H9 (cell line): ENCODE measurements around the gene SRC. TPM values are rescaled to one million over a fixed set of nuclear protein-coding genes. Genes with fewer than 3 reads are reported as not detected.

Source experiments
- DNase-seq: peaks from one replicate; pipeline ENCODE4 v3.0.0-alpha.2; 2017
- H2AFZ ChIP-seq: one replicate; pipeline ENCODE4 v1.6.1; 2013; ENCODE audit warnings: mild to moderate bottlenecking, low read length, control low read depth, moderate library complexity
- H2AK5ac ChIP-seq: 2 replicates; pipeline ENCODE4 v1.6.1; 2013; ENCODE audit warnings: low read length, control low read depth, mixed read lengths; ENCODE audit not compliant: insufficient read length
- H2BK120ac ChIP-seq: one replicate; pipeline ENCODE4 v1.6.1; 2013; ENCODE audit warnings: low read depth, mild to moderate bottlenecking, low read length, control low read depth, inconsistent platforms; ENCODE audit not compliant: poor library complexity, severe bottlenecking
- H2BK12ac ChIP-seq: 2 replicates; pipeline ENCODE4 v1.6.1; 2013; ENCODE audit warnings: low read length, control low read depth, mixed read lengths, low read depth; ENCODE audit not compliant: insufficient read length
- H2BK15ac ChIP-seq: 2 replicates; pipeline ENCODE4 v1.6.1; 2013; ENCODE audit warnings: low read depth, low read length, control low read depth
- H2BK20ac ChIP-seq: one replicate; pipeline ENCODE4 v1.6.1; 2013; ENCODE audit warnings: low read depth, mild to moderate bottlenecking, low read length, control low read depth, inconsistent platforms; ENCODE audit not compliant: poor library complexity, severe bottlenecking
- H2BK5ac ChIP-seq: 2 replicates; pipeline ENCODE4 v1.6.1; 2013; ENCODE audit warnings: low read length, control low read depth, mixed read lengths; ENCODE audit not compliant: insufficient read length
- H3K14ac ChIP-seq: 2 replicates; pipeline ENCODE4 v1.6.1; 2013; ENCODE audit warnings: low read length, control low read depth; ENCODE audit not compliant: insufficient read depth
- H3K18ac ChIP-seq: 2 replicates; pipeline ENCODE4 v1.6.1; 2013; ENCODE audit warnings: low read depth, mild to moderate bottlenecking, mixed read lengths, low read length, control low read depth; ENCODE audit not compliant: insufficient read length
- H3K23ac ChIP-seq: 2 replicates; pipeline ENCODE4 v1.6.1; 2013; ENCODE audit warnings: low read length, control low read depth, mixed read lengths, low read depth; ENCODE audit not compliant: insufficient read length
- H3K23me2 ChIP-seq: 2 replicates; pipeline ENCODE4 v1.6.1; 2013; ENCODE audit warnings: low read depth, mild to moderate bottlenecking, mixed read lengths, low read length, control low read depth; ENCODE audit not compliant: insufficient read length, poor library complexity, severe bottlenecking
- H3K27ac ChIP-seq: 2 replicates; pipeline ENCODE4 v1.5.1; 2013; ENCODE audit warnings: low read length, control low read depth, mixed read lengths, low read depth; ENCODE audit not compliant: insufficient read length
- H3K27me3 ChIP-seq: 2 replicates; pipeline ENCODE4 v1.6.1; 2013; ENCODE audit warnings: low read length, control low read depth, inconsistent platforms; ENCODE audit not compliant: insufficient read depth
- H3K4ac ChIP-seq: 2 replicates; pipeline ENCODE4 v1.6.1; 2013; ENCODE audit warnings: low read depth, mild to moderate bottlenecking, control low read depth, inconsistent platforms, low read length, moderate library complexity
- H3K4me1 ChIP-seq: 2 replicates; pipeline ENCODE4 v1.6.1; 2013; ENCODE audit warnings: low read length, control low read depth, inconsistent platforms; ENCODE audit not compliant: insufficient read depth
- H3K4me2 ChIP-seq: 2 replicates; pipeline ENCODE4 v1.6.1; 2013; ENCODE audit warnings: low read length, control low read depth, mixed read lengths; ENCODE audit not compliant: insufficient read length, insufficient read depth
- H3K56ac ChIP-seq: 2 replicates; pipeline ENCODE4 v1.6.1; 2013; ENCODE audit warnings: low read depth, mild to moderate bottlenecking, mixed read lengths, low read length, control low read depth; ENCODE audit not compliant: insufficient read length
- H3K79me1 ChIP-seq: 2 replicates; pipeline ENCODE4 v1.6.1; 2013; ENCODE audit warnings: low read depth, mild to moderate bottlenecking, moderate library complexity, low read length, control low read depth, inconsistent platforms; ENCODE audit not compliant: insufficient read depth, poor library complexity, severe bottlenecking
- H3K79me2 ChIP-seq: 2 replicates; pipeline ENCODE4 v1.6.1; 2013; ENCODE audit warnings: low read length, control low read depth, inconsistent platforms; ENCODE audit not compliant: insufficient read depth
- H3K9ac ChIP-seq: 2 replicates; pipeline ENCODE4 v1.6.1; 2013; ENCODE audit warnings: low read length, control low read depth, mixed read lengths; ENCODE audit not compliant: insufficient read length; ENCODE audit errors: extremely low read depth
- H3K9me3 ChIP-seq: one replicate; pipeline ENCODE4 v1.6.1; 2013; ENCODE audit warnings: low read depth, low read length, inconsistent platforms; ENCODE audit not compliant: control insufficient read depth
- H3T11ph ChIP-seq: one replicate; pipeline ENCODE4 v1.6.1; 2013; ENCODE audit warnings: mild to moderate bottlenecking, low read length, control low read depth, inconsistent platforms
- H4K20me1 ChIP-seq: one replicate; pipeline ENCODE4 v1.6.1; 2013; ENCODE audit not compliant: control insufficient read depth, insufficient read length, insufficient read depth
- H4K5ac ChIP-seq: 2 replicates; pipeline ENCODE4 v1.6.1; 2013; ENCODE audit warnings: low read depth, mild to moderate bottlenecking, mixed read lengths, low read length, control low read depth; ENCODE audit not compliant: insufficient read length
- H4K8ac ChIP-seq: replicated peaks from 2 replicates; pipeline ENCODE4 v1.6.1; 2013; ENCODE audit warnings: low read length, control low read depth, mixed read lengths, low read depth; ENCODE audit not compliant: insufficient read length
- H4K91ac ChIP-seq: 2 replicates; pipeline ENCODE4 v1.6.1; 2013; ENCODE audit warnings: low read depth, mild to moderate bottlenecking, moderate library complexity, mixed read lengths, low read length, control low read depth; ENCODE audit not compliant: insufficient read length
- H3K27ac Mint-ChIP-seq, 3 experiments: 2 replicates in 2 of 3; 3 replicates in 1 of 3; pipeline ENCODE4 v1.8.0; 2020 to 2021; ENCODE audit warnings: mixed read lengths in 3 of 3, mild to moderate bottlenecking in 1 of 3, moderate library complexity in 1 of 3
- H3K27me3 Mint-ChIP-seq: 2 replicates; pipeline ENCODE4 v1.8.0; 2021; ENCODE audit warnings: low read depth, mild to moderate bottlenecking, moderate library complexity, mixed read lengths
- H3K36me3 Mint-ChIP-seq, 3 experiments: 2 replicates in 2 of 3; 3 replicates in 1 of 3; pipeline ENCODE4 v1.8.0; 2020 to 2021; ENCODE audit warnings: low read depth in 3 of 3, mixed read lengths in 3 of 3; ENCODE audit not compliant: insufficient read depth in 1 of 3
- H3K4me1 Mint-ChIP-seq, 2 experiments: 2 replicates each; pipeline ENCODE4 v1.8.0; 2020; ENCODE audit warnings: mixed read lengths in 2 of 2
- H3K4me3 Mint-ChIP-seq, 2 experiments: 2 replicates in 1 of 2; 3 replicates in 1 of 2; pipeline ENCODE4 v1.8.0; 2020 to 2021; ENCODE audit warnings: mild to moderate bottlenecking in 2 of 2, mixed read lengths in 2 of 2, moderate library complexity in 1 of 2
- H3K9me3 Mint-ChIP-seq, 2 experiments: 2 replicates in 1 of 2; 3 replicates in 1 of 2; pipeline ENCODE4 v1.8.0; 2020; ENCODE audit warnings: mild to moderate bottlenecking in 2 of 2, mixed read lengths in 2 of 2, moderate library complexity in 1 of 2
- CTCF ChIP-seq: fragments of 200-600 bp; sonication (generic); conservative IDR thresholded peaks from 3 replicates; pipeline ENCODE4 v1.8.0; 2021; ENCODE audit warnings: antibody characterized with exemption, mild to moderate bottlenecking
- WGBS: extraction: QIAGEN DNeasy Blood & Tissue Kit; methylation state at CpG from one replicate; pipeline ENCODE4 v1.1.7; 2013; ENCODE audit warnings: missing lambda C conversion rate, low lambda C conversion rate, mixed read lengths; ENCODE audit not compliant: insufficient read length; ENCODE audit errors: extremely low coverage; 5-methylcytosine and 5-hydroxymethylcytosine counted together
- total RNA-seq: library from RNA; stranded (reverse); gene quantifications from 2 replicates; pipeline ENCODE4 v1.2.1, GENCODE V29; 2021

The SRC gene
- total RNA-seq, 1 experiment from 2014 or later = 44.5 TPM

DNA sequence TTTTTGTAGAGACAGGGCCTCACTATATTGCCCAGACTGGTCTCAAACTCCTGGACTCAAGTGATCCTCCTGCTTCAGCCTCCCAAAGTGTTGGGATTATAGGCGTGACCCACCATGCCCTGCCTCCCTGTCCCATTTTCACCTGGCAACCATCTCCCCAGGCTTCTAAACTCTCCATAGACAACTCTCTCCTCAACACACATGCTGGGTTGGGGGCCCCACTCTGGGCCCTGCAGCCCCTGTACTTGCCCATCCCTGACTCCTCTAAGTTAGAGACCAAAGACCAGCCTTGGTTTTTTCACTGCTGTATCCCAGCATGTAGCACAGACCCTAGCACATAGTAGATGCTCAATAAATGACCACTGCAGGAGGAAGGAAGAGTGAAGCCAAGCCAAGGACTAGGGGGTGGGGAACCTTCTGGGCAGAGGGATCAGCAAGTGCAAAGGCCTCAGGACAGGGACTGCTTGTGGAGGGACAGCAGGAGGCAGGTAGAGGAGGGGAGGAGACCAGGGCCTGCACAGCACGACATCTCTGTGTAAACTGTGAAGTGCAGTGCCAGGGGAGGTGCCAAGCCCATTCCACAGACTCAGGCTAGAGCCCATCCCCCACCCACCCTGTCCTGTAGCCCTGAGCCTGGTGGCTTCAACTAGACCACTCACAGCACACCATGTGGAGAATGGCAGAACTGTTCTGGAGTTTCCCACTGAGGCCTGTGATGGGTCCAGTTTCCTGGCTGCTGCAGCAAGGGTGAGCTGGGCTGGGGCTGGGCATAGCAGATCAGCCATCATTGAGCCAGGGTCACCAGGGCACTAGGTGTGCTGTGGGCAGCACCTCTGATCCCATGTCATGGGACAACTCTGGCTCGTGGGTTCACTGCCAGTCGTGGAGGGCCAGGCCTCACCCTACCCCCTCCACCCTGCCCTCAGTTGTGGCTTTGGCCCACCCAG, 3.4 kb upstream of the SRC start:
- no peak overlapping the region for H2BK15ac ChIP-seq
- no peak overlapping the region for H3K4me2 ChIP-seq
- H2BK12ac ChIP-seq = no peak overlapping the region
- Mint-ChIP-seq H3K27ac (no peak overlapping the region), H3K27me3 (no peaks in the 10 kb centered on the region), H3K9me3 (no peaks in the 10 kb centered on the region; a peak in 1 of 5 replicates), H3K4me1 (peaks cover 23 to 25% of the 10 kb centered on the region in 2 experiments), H3K4me3 (no peak overlapping the region), H3K36me3 (peaks cover 0 to 4% (median 0%) of the 10 kb centered on the region in 3 experiments; a peak in 1 of 7 replicates)
- no peak overlapping the region for H2BK5ac ChIP-seq
- H4K8ac ChIP-seq = no peak overlapping the region
- no peak overlapping the region for H4K5ac ChIP-seq
- H2BK120ac ChIP-seq = no peak overlapping the region
- H3K79me1 ChIP-seq = no peaks in the 10 kb centered on the region
- no peak overlapping the region for H4K91ac ChIP-seq
- WGBS = no CpG with 5 or more reads among the region's 4 CpGs
- H3K23me2 ChIP-seq = peaks cover 4% of the 10 kb centered on the region
- H3K27ac ChIP-seq = no peak overlapping the region
- H3T11ph ChIP-seq = no peak overlapping the region
- H2BK20ac ChIP-seq = no peak overlapping the region
- DNase-seq = peak; percentile 30
- no peak overlapping the region for H3K18ac ChIP-seq
- H2AFZ ChIP-seq = no peak overlapping the region
- H4K20me1 ChIP-seq = no peaks in the 10 kb centered on the region
- H3K27me3 ChIP-seq = no peaks in the 10 kb centered on the region
- no peak overlapping the region for H3K9ac ChIP-seq
- H3K4me1 ChIP-seq = no peaks in the 10 kb centered on the region
- H3K4ac ChIP-seq = no peak overlapping the region
- no peaks in the 10 kb centered on the region for H3K9me3 ChIP-seq
- no peak overlapping the region for H3K23ac ChIP-seq
- no peak overlapping the region for H3K14ac ChIP-seq
- TF ChIP-seq CTCF = peak; percentile 38; the same call in 2 of the 3 replicates
- H3K56ac ChIP-seq = no peak overlapping the region
- no peaks in the 10 kb centered on the region for H3K79me2 ChIP-seq
- H2AK5ac ChIP-seq = no peak overlapping the region
